MM.1S (cell line): ENCODE measurements around the gene ANKRD44.

Experiments used
- DNase-seq: peaks from one replicate; pipeline ENCODE4 v3.0.0-alpha.2; 2015
- H2AFZ ChIP-seq: fragments of 300-600 bp; sonication (generic); 2 replicates; pipeline ENCODE4 v1.6.0; 2016; ENCODE audit warnings: antibody characterized with exemption, low read length
- H3F3A ChIP-seq: fragments of 300-600 bp; sonication (generic); 2 replicates; pipeline ENCODE4 v1.6.1; 2016; ENCODE audit warnings: mild to moderate bottlenecking, antibody characterized with exemption, low read length, moderate library complexity, mixed read lengths; ENCODE audit not compliant: insufficient read depth
- H3K27ac ChIP-seq: fragments of 300-600 bp; sonication (generic); 2 replicates; pipeline ENCODE4 v1.5.1; 2016; ENCODE audit warnings: mild to moderate bottlenecking, low read length
- H3K27me3 ChIP-seq: fragments of 300-600 bp; sonication (generic); replicated peaks from 2 replicates; pipeline ENCODE4 v1.6.0; 2016; ENCODE audit warnings: low read length; ENCODE audit not compliant: insufficient read depth
- H3K36me3 ChIP-seq: fragments of 300-600 bp; sonication (generic); replicated peaks from 2 replicates; pipeline ENCODE4 v1.6.1; 2016; ENCODE audit warnings: mild to moderate bottlenecking, low read length, mixed read lengths; ENCODE audit not compliant: insufficient read depth
- H3K4me1 ChIP-seq: fragments of 300-600 bp; sonication (generic); 2 replicates; pipeline ENCODE4 v1.6.1; 2016; ENCODE audit warnings: low read length, mixed read lengths
- H3K4me2 ChIP-seq: fragments of 300-600 bp; sonication (generic); 2 replicates; pipeline ENCODE4 v1.6.0; 2016; ENCODE audit warnings: low read depth, low read length
- H3K4me3 ChIP-seq: fragments of 300-600 bp; sonication (generic); 2 replicates; pipeline ENCODE4 v1.5.1; 2016; ENCODE audit warnings: low read length, mixed read lengths
- H3K79me2 ChIP-seq: fragments of 300-600 bp; sonication (generic); 2 replicates; pipeline ENCODE4 v1.6.1; 2016; ENCODE audit warnings: mixed run types, low read length, mixed read lengths
- H3K9ac ChIP-seq: fragments of 300-600 bp; sonication (generic); 2 replicates; pipeline ENCODE4 v1.6.1; 2016; ENCODE audit warnings: low read length, mixed read lengths
- H3K9me2 ChIP-seq: fragments of 300-600 bp; sonication (generic); replicated peaks from 2 replicates; pipeline ENCODE4 v1.6.1; 2016; ENCODE audit warnings: mild to moderate bottlenecking, low read length, mixed read lengths; ENCODE audit not compliant: insufficient read depth
- H3K9me3 ChIP-seq: fragments of 300-600 bp; sonication (generic); replicated peaks from 2 replicates; pipeline ENCODE4 v1.6.1; 2016; ENCODE audit warnings: mild to moderate bottlenecking, low read length, mixed read lengths; ENCODE audit not compliant: insufficient read depth
- H4K20me1 ChIP-seq: fragments of 300-600 bp; sonication (generic); 2 replicates; pipeline ENCODE4 v1.6.1; 2016; ENCODE audit warnings: mild to moderate bottlenecking, low read length, moderate library complexity, mixed read lengths; ENCODE audit not compliant: insufficient read depth
- CTCF ChIP-seq: fragments of 300-600 bp; sonication (generic); IDR thresholded peaks from 2 replicates; pipeline ENCODE4 v1.5.1; 2016; ENCODE audit warnings: antibody characterized with exemption, low read length, mixed read lengths
- EZH2 ChIP-seq: fragments of 300-600 bp; sonication (generic); optimal IDR thresholded peaks from 2 replicates; pipeline ENCODE3; 2017; ENCODE audit warnings: low read depth, mild to moderate bottlenecking, antibody characterized with exemption, low read length, mixed read lengths
- EZH2phosphoT487 ChIP-seq: fragments of 300-600 bp; sonication (generic); IDR thresholded peaks from 2 replicates; pipeline ENCODE4 v1.6.1; 2018; ENCODE audit warnings: antibody characterized with exemption, low read length

The ANKRD44 gene

GRCh38 chr2:197353393-197354168 is 43.0 kb upstream of the ANKRD44 start:
- H3F3A ChIP-seq, result 0 out of 2 replicates have a peak, but pooled peaks cover 5% of the 10 kb centered on the region
- H3K9me2 ChIP-seq, result no peaks in the 10 kb centered on the region
- H3K4me3 ChIP-seq, result no peak overlapping the region
- no peaks in the 10 kb centered on the region for H4K20me1 ChIP-seq
- H3K79me2 ChIP-seq, result no peaks in the 10 kb centered on the region
- no peaks in the 10 kb centered on the region for H3K9me3 ChIP-seq
- no peak overlapping the region for H3K4me2 ChIP-seq
- no peak overlapping the region for H3K9ac ChIP-seq
- no peak overlapping the region for H2AFZ ChIP-seq
- H3K27ac ChIP-seq, result no peak overlapping the region
- no peak for DNase-seq
- TF ChIP-seq EZH2, result no peak
- TF ChIP-seq EZH2phosphoT487, result no peak
- TF ChIP-seq CTCF, result no peak
- H3K27me3 ChIP-seq, result no peaks in the 10 kb centered on the region
- H3K4me1 ChIP-seq, result no peaks in the 10 kb centered on the region
- no peaks in the 10 kb centered on the region for H3K36me3 ChIP-seq

GRCh38 chr2:197349699-197350098 is 39.1 kb upstream of the ANKRD44 start:
- Histone ChIP-seq H3K9ac (no peak overlapping the region), H3K4me2 (no peak overlapping the region), H3K36me3 (no peaks in the 10 kb centered on the region), H4K20me1 (no peaks in the 10 kb centered on the region), H3K27ac (no peak overlapping the region), H2AFZ (no peak overlapping the region), H3K9me3 (no peaks in the 10 kb centered on the region), H3K27me3 (no peaks in the 10 kb centered on the region), H3K4me1 (no peaks in the 10 kb centered on the region), H3K9me2 (no peaks in the 10 kb centered on the region), H3F3A (no peaks in the 10 kb centered on the region), H3K4me3 (no peak overlapping the region), H3K79me2 (no peaks in the 10 kb centered on the region)
- no peak for DNase-seq
- no peak for TF ChIP-seq EZH2phosphoT487
- no peak for TF ChIP-seq EZH2
- no peak for TF ChIP-seq CTCF

- H3K9ac ChIP-seq, result no peak overlapping the region
- no peaks in the 10 kb centered on the region for H3K9me2 ChIP-seq
- TF ChIP-seq EZH2phosphoT487 (no peak), EZH2 (no peak), CTCF (no peak)
- no peaks in the 10 kb centered on the region for H3K9me3 ChIP-seq
- H2AFZ ChIP-seq, result no peak overlapping the region
- H3K27ac ChIP-seq, result no peak overlapping the region
- H3F3A ChIP-seq, result no peaks in the 10 kb centered on the region
- no peaks in the 10 kb centered on the region for H4K20me1 ChIP-seq
- no peak overlapping the region for H3K4me3 ChIP-seq
- H3K79me2 ChIP-seq, result no peaks in the 10 kb centered on the region
- no peak for DNase-seq
- no peaks in the 10 kb centered on the region for H3K4me1 ChIP-seq
- H3K4me2 ChIP-seq, result no peak overlapping the region
- no peaks in the 10 kb centered on the region for H3K36me3 ChIP-seq
- no peaks in the 10 kb centered on the region for H3K27me3 ChIP-seq
Measured at GRCh38 chr2:197348721-197349360, 38.3 kb upstream of the ANKRD44 start.
